Lung (tissue), 12 donors: ENCODE results near the gene CCHCR1. TPM values are rescaled to one million over a fixed set of nuclear protein-coding genes. Genes with fewer than 3 reads are reported as not detected.

Source experiments
- ATAC-seq: fragments of 200-7000 bp; cut with Tn5 transposase; one replicate; pipeline ENCODE4 v1.9.1; 2020; ENCODE audit warnings: moderate number of reproducible peaks; ENCODE audit not compliant: insufficient read depth, low FRiP score
- DNase-seq, 3 donors: peaks; one replicate each; pipeline ENCODE4 v3.0.0-alpha.2; 2013 to 2017
- H3K27ac ChIP-seq, 2 donors: one replicate each; pipeline ENCODE4 v1.5.1; 2013; ENCODE audit warnings: mild to moderate bottlenecking in 2 of 2, moderate library complexity in 2 of 2, control low read depth in 1 of 2, inconsistent platforms in 1 of 2, low read depth in 1 of 2, low read length in 1 of 2
- H3K27me3 ChIP-seq, 3 donors: one replicate each; pipeline ENCODE4 v1.5.1; 2013; ENCODE audit warnings: low read length in 2 of 3; ENCODE audit not compliant: control insufficient read depth in 3 of 3, insufficient read depth in 3 of 3
- H3K36me3 ChIP-seq, 4 donors: one replicate each; pipeline ENCODE4 v1.5.1; 2013; ENCODE audit warnings: low read length in 4 of 4, mild to moderate bottlenecking in 1 of 4, moderate library complexity in 1 of 4; ENCODE audit not compliant: control insufficient read depth in 4 of 4, insufficient read depth in 4 of 4
- H3K4me1 ChIP-seq, 5 donors: one replicate each; pipeline ENCODE4 v1.5.1; 2013; ENCODE audit warnings: low read length in 5 of 5, mild to moderate bottlenecking in 2 of 5, moderate library complexity in 1 of 5; ENCODE audit not compliant: control insufficient read depth in 5 of 5, insufficient read depth in 5 of 5
- H3K4me3 ChIP-seq: one replicate; pipeline ENCODE4 v1.5.1; 2013; ENCODE audit warnings: mild to moderate bottlenecking, control low read depth, moderate library complexity
- H3K9ac ChIP-seq, 2 donors: one replicate each; pipeline ENCODE4 v1.5.1; 2013; ENCODE audit warnings: low read length in 2 of 2, control low read depth in 1 of 2; ENCODE audit not compliant: insufficient read depth in 1 of 2
- H3K9me3 ChIP-seq, 4 donors: one replicate each; pipeline ENCODE4 v1.5.1; 2013; ENCODE audit warnings: low read length in 3 of 4, mild to moderate bottlenecking in 1 of 4, moderate library complexity in 1 of 4; ENCODE audit not compliant: control insufficient read depth in 4 of 4, insufficient read depth in 3 of 4
- CTCF ChIP-seq: IDR thresholded peaks from 2 replicates; pipeline ENCODE4 v1.5.1; 2012; ENCODE audit warnings: mild to moderate bottlenecking; ENCODE audit errors: control extremely low read depth, extremely low read depth
- WGBS, 2 donors: extraction: QIAGEN DNeasy Blood & Tissue Kit; methylation state at CpG; one replicate each; pipeline ENCODE4 v1.1.7; 2013; 5-methylcytosine and 5-hydroxymethylcytosine counted together
- polyA plus RNA-seq, 2 donors: library from polyadenylated mRNA; stranded (reverse); fragments of 200-250 nt; gene quantifications; one replicate each; pipeline ENCODE4 v1.2.1, GENCODE V29; 2013
- total RNA-seq, 2 donors: library from RNA; depleted of rRNA in 1 of 2; stranded (reverse); fragments of >200 nt in 1 of 2; gene quantifications; one replicate each; pipeline ENCODE4 v1.2.1, GENCODE V29; 2014 to 2021
- donor health status: control.
- donor health status: control.
- donor health status: Bipolar disorder and iron deficiency.
- donor health status: healthy.
- donor health status: DM: yes; HTN: yes; CAD: no.

Gene CCHCR1
- total and polyA plus RNA-seq, 4 donors, result 11.0 to 32.8 (median 17.2) TPM

- no peak for TF ChIP-seq CTCF
- Histone ChIP-seq H3K9ac (no peak overlapping the region), H3K36me3 (no peaks in the 10 kb centered on the region), H3K4me1 (peaks cover 0 to 15% (median 0%) of the 10 kb centered on the region in 5 donors), H3K9me3 (no peaks in the 10 kb centered on the region), H3K27me3 (peaks cover 0 to 11% (median 10%) of the 10 kb centered on the region in 3 donors), H3K4me3 (no peak overlapping the region), H3K27ac (no peak overlapping the region)
- ATAC-seq (no peak), DNase-seq (no peak)
- WGBS, 2 donors, result 89 to 95% methylated on average over 13 of the region's 13 CpGs
Observed at GRCh38 chr6:31111712-31112111, 45.9 kb downstream of the CCHCR1 start.

- peaks cover 0 to 11% (median 0%) of the 10 kb centered on the region in 5 donors for H3K4me1 ChIP-seq
- ATAC-seq (no peak), DNase-seq (no peak)
- no peak overlapping the region for H3K4me3 ChIP-seq
- WGBS, 2 donors, result 79 to 83% methylated on average over 11 of the region's 11 CpGs
- no peak overlapping the region for H3K9ac ChIP-seq
- peaks cover 0 to 11% (median 10%) of the 10 kb centered on the region in 3 donors for H3K27me3 ChIP-seq
- no peak overlapping the region for H3K27ac ChIP-seq
- no peaks in the 10 kb centered on the region for H3K9me3 ChIP-seq
- no peaks in the 10 kb centered on the region for H3K36me3 ChIP-seq
- no peak for TF ChIP-seq CTCF
Observed at GRCh38 chr6:31110825-31111582, 46.6 kb downstream of the CCHCR1 start.

- 64 to 83% methylated on average over 4 of the region's 4 CpGs for WGBS, 2 donors
- TF ChIP-seq CTCF, result no peak
Observed at GRCh38 chr6:31107052-31107451, 50.5 kb downstream of the CCHCR1 start.

More at GRCh38 chr6:31107052-31107451, 50.5 kb downstream of the CCHCR1 start:
- DNase-seq (no peak), ATAC-seq (no peak)
- Histone ChIP-seq H3K27ac (no peak overlapping the region), H3K9me3 (peaks cover 0 to 2% (median 0%) of the 10 kb centered on the region in 4 donors), H3K4me3 (no peak overlapping the region), H3K9ac (no peak overlapping the region), H3K36me3 (no peaks in the 10 kb centered on the region), H3K4me1 (peaks cover 0 to 2% (median 0%) of the 10 kb centered on the region in 5 donors), H3K27me3 (peaks cover 0 to 11% (median 10%) of the 10 kb centered on the region in 3 donors)
